NOMO-1 (cell line): ENCODE measurements around the gene PDZRN3.

Source experiments
- DNase-seq, 2 experiments: peaks; one replicate each; lab custom pipeline; 2025; ENCODE audit not compliant: unreplicated experiment in 2 of 2; lab: John Stamatoyannopoulos, UW

PDZRN3 gene

DNA sequence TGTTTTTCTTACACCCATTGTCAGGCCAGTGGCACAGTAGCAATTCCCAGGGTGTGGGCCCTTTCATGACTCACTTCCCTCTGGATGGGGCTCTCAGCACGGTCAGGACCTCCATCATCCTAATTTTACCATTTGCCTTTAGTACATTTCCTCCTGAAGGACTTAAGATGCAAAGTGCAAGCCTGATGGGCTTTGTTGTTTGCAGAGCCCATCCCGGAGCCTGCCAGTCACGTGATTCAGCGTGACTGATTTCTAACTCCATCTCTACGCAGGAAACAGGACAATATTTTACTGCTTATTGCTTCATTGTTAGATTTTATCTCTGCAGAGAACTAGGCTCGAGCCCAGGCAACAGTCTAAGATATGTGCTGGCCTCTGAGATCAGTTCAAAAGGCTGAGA lies 223.7 kb downstream of the PDZRN3 start:
- no peak for DNase-seq

DNA sequence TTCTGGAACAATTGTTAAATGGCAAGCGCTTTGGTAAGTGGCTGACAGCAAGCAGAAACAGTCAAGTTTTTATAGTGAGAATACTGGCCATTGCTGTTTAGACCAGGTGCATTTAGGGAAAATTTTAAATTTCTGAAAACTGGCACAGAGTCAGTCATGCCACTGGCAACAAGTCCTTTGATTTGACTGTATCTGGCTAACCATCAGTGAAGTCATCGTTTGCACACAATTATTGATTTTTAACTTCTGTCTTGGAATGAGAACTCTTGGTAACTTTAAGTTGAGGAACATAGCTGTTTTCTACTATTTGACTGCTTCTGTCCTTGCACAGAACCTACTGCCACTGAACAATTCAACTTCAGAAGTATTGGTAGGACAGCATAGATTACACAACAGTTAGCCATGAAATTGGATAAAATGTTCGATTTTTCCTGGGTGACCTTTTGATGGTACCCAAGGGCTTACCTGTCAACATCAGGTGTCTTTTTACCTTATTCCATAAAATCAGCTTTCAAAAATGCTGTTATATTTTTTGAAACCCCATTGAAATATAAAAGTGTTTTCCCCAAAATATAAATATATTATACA lies 225.0 kb downstream of the PDZRN3 start:
- DNase-seq, result no peak

DNA sequence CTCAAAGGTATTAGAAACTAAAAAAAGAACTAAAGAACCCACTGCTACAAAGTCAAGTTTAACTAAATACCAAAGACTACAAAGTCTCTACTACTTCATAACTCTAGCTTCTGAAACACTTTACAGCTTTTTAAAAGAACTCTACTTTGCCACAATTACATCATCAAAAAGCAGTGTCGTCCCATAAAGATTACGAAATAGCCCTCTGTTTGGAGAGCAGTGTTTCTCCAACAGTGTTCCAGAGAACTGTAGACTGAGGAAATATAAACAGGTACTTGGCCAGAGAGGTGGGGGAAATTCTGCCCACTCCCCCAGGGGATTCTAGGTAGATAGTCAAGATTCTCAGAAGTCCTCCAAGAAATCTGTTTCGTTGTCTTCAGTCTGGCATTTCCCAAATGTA lies 225.6 kb downstream of the PDZRN3 start:
- DNase-seq, result no peak

DNA sequence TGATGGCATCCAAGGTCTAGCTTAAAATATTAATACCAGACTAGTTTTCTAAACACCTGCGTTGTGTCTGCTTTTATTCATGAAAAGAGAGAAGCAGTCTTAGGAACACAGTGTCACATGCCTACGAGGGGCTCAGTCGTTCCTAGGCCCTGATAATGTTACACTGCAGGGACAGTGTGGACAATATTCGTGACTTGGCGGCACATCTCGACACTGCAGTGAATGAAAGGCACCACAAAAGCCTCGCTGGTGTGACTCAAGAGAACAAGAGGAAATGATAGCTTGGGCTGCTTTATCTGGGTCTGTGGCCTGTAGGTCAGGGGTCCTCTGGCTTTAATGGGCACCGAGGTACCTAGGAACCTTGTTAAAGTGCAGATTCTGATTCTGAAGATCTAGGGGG lies 226.7 kb downstream of the PDZRN3 start:
- DNase-seq, result no peak

DNA sequence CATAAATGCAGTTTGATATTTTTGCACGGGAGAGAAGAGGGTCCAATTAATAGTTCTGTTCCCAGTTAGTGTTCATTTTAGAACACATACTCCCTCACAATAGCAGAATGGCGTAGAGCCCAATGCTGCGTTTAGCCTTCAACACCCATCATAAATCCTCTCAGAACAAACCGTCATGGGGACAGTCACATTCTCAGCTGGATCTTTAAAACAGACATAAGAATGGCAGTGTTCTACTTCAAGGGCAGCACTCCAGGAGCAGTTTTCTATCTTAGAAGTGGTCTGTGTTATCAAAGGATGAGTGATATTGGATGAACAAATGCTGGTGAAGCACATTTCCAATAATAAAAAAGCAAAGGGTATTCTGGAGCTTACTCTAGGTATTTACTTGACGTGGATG lies 230.5 kb downstream of the PDZRN3 start:
- DNase-seq, result no peak

DNA sequence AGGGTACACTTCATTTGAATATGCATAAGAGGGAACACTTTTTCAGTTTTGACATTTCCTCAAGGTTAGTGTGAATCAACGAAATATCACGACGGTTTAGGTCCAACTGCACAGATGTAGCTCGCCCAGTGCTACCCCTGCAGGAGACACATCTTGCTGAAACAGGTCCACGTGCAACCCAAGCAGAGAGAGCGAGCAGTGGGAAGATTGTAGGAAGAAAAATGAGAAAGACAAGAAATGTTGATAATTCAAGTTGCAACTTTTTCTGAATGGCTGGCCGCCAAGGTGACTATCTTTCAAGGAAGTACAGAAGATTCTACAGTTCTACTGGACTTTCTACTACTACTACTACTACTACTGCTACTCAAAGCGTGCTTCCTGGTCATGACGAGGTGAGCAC lies 231.7 kb downstream of the PDZRN3 start:
- DNase-seq, result no peak

DNA sequence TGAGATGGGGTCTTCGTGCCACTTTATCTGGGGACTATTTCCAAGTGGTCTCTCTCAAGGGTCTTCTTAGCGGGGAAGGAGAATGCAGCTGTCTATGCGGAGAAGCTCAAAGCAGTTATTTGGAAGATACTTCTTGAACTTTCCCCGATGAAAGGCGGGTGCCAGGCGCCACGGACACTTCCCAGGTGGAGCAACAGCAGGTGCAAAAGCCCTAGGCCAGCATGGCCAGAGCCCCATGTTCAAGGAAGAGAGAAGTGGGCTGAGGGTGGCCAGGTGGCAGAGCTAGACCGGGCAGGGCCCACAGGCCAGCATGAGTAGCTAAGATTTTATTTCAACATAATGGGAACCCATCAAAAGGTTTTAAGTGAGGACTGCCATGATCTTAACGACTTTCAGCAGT lies 232.8 kb downstream of the PDZRN3 start:
- DNase-seq, result no peak

DNA sequence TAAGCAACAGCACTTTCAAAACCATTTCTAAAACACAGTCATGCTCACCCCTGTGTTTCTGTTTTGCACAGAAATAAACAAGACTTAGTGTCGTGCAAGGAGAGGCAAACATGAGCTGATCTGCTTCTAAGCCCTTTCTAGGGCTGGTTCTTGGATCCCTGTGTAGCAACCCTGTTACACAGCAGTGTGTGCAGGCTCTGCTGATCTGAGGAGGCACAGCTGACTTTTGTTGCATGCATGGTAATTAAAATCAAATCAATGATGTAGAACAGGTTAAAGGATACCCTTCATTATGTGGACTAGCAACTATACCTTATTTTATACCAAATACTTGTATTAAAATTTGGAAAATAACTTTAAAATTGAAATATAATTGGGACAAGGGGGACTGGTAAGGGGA lies 234.8 kb downstream of the PDZRN3 start:
- no peak for DNase-seq

DNA sequence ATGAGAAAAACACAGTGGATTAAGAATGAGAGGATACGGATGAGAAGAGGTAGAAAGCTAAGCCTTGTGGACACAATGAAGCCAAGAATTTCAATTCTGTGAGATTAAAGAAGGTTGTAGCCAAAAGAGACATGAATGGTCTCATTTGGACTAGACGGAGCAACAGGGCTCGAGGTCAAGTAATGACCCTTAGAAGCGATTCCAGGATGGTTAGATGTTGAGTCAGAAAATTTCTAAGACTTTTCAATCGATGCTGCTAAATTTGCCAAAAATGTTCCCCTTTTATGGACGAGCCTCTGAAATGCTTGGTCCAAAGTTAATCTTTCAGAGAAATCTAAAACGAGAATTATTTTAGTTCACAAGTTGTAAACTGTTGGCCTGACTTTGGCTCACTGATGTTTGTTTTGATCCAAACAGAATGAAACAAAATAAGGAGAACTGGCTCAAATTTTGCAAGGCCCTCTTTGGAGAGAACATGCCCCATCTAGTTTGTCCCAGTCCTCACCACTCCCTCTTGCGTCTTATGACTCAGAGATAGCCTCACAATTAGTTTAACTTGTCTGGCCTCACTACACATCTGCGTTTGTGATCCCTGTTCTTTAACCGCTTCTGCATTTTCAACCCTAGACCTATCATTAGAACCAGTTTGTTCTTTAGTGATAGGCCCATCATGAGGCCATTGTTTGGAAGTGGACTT lies 235.5 kb downstream of the PDZRN3 start:
- DNase-seq, result no peak

DNA sequence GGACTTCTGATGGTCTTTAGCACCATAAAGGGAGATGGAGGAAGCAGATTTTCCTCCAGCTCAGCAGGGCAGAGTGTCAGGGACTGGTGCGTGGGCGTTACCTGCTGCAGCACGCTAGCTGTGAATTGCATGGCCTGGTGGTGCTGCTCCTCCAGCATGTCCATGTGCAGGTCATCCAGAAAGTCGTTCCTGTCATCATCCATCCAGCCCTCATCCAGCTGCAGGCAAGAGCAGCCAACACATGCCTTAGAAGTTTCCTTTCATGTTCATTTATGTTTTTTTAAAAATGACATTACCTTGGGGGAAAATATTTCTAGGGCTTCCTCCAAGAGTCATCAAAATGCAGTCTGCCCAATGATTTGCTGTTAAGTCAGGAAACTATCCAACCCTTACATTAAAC lies 239.2 kb downstream of the PDZRN3 start:
- no peak for DNase-seq

DNA sequence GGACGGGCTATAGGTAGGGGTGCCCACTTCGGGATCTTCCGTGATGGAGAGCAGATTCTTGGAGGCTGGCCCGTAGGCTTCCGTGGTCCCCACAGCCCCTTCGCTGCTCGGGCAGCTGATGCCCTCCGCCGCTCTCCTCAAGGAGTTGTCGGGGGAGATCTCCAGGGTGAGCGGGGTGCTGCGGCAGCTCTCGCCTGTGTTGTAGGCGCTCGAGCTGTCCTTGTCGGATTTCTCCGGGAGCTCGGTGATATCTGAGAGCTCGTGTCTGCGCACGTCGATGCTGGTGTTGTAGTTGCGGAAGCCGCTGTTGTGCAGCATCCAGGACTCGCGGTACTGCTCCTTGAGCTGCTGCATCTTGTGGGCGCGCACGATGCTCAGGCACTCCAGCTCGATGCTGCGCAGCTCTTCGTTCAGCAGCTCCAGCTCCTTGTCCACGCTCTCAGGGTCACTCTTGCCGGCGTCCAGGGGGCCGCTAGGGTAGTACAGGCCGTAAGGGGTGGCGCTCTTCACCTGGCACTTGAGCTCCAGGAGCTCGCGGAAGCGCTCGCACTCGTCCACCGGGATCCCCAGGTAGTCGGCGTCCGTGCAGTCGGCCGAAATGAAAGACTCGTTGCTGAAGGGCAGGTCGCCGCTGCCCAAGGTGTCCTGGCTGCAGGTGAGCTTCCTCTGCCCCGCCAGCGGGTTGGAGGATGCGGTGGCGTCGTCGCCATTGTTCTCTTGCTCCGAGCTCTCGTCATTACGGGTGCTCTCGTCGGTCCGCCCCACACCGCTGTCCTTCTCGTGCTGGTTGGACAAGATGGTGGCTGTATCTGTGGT lies 240.4 kb downstream of the PDZRN3 start:
- no peak for DNase-seq

DNA sequence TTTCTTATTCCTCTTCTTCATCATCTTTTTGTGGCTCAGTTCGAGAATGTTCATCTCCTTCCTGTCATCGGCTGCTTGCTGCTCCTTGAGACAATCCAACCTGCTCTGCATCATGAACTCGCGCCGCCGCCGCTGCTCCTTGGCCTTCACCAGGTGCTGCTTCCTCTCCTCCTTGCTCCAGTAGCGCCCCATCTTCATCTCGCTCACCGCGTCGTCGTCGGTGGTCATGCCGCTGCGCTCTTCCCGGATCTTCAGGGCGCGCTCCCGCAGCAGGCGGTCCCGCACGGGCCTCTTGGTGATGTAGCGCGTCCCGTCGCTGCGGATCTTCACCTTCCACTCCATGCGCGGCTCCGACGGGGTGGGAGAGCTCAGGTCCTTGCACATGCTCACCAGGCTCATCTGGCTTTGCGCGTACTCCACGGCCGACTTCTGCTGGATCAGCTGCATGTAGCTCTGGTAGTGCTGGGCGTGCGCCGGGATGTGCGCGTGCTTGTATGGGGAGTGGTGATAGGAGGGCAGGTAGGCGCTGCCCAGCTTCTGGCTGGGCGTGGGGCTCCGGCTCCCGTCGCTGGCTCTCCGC lies 241.2 kb downstream of the PDZRN3 start:
- DNase-seq, result no peak

DNA sequence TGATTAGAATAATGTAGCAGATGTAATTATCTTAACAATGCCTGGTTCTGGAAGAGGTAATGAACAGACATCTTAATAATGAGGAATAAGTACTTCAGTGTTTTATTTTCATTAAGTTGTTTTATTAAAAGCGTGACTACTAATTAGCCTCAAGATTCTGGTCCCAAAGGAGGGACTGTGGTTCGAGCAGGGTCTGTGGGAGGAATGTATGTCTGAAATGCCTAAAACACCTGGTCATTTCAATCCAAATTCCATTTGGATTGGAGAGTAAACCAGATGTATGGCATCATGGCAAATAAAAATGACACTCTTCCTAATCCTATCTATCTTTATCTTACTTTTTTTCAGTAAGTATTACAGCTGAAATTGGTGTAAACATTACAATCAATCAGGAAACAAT lies 243.2 kb downstream of the PDZRN3 start:
- DNase-seq, result no peak

DNA sequence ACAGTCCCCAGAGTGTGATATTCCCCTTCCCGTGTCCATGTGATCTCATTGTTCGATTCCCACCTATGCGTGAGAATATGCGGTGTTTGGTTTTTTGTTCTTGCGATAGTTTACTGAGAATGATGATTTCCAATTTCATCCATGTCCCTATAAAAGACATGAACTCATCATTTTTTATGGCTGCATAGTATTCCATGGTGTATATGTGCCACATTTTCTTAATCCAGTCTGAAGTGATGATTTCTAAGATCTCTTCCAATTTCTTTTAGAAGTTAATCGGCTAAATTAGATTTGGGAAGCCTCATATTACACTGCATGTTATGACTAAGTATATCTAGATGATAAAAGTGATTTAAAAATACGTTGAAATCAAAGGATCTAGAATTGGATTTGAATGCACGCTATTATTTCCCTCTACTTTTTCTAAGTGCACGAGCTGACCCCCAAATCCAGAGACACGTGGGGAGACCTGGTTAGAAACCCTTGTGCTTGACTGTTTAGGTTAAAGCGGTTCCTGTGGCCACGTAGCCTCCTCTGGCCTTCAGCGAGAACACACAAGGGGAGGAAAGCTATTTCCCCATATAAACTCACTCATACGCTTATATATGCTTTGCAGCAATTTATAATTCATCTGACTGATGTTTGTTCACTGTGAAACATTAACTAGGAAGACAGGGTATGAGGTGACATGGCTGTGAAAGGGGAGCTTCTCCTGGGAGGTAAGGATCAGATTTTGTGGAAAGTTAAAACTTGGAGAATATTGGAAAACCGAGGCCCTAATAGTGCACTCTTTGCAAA lies 243.8 kb downstream of the PDZRN3 start:
- DNase-seq, result no peak

DNA sequence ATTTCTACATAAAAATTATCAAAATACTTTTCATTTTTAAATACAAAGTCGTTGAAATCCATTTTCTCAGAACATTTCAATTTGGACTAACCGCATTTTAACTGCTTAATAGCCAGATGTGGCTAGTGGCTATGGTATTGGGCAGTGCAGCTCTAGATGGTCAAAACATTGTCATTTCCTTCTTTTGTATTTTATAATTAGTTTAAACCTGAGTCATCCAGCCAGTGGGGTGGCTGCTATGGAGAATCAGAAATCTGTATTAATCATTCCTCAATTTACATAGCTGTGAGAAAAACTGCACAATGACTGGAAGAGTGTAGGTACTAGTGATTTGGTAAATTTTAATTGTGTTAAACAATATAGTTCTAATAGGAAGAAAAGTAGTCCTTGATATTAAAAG lies 245.3 kb downstream of the PDZRN3 start:
- no peak for DNase-seq

DNA sequence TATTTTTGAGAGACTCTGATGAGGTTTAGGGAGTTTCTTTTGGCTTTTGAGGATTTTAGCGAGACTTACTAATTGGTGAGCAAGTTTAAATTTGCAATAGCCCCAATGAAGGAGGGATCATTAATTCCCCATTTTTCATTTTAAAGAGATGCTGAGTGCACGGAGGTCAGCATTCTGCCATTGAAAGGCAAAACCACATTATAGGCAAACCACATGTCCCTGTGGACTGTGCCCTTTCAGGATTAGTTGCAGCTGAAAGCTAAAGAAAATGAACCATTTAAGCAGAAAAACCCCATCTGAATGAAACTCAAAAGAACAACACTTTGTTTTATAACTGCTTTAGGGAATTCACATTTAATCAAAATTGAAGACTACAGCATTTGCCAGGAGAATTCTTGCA lies 246.5 kb downstream of the PDZRN3 start:
- DNase-seq, result no peak

DNA sequence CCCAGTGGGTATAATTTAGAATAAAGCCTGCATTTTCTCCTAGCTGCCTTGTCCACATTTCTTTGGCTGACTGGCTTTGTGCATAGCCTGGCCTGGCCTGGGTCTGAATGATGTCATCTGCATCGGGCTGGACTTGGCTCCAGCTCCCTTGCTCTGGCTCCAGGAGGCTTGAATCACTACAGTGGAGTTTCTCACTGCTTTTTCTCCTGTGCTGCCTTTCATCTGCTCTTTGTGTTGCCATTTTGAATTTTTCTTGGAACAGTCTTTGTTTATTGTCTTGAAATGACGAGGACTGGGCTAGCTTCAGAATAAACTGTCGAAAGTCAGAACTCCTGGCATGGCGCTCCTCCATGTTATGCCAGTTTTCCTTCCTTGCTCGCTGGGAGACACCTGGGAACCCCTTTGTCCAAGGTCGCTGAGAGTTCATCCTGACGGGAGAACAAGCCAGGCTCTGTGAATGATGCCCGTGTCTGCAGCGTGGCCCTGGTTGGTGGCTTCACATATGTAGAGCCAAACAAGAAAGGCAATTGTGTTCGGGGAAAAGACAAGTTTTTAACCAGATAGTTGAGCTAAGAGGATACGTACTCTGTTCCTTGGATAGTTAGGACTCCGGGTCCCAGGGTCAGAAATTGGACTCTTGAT lies 258.9 kb downstream of the PDZRN3 start:
- no peak for DNase-seq

DNA sequence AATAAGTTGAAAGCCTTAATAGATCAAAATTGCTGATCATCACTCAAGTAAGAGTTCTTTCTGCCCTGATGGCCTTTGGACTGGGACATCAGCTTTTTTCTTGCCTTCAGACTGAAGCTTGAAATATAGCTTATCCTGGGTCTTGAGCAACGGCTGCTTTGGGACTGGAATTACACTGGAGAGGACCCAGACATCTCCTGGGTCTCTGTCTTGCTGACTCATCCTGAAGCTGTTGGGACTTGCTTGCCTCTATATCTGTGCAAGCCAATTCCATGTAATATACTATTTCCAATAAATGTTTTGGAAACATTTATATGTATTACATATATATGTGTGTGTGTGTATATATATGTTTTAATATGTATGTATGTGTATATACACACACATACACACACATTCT lies 260.2 kb downstream of the PDZRN3 start:
- no peak for DNase-seq

DNA sequence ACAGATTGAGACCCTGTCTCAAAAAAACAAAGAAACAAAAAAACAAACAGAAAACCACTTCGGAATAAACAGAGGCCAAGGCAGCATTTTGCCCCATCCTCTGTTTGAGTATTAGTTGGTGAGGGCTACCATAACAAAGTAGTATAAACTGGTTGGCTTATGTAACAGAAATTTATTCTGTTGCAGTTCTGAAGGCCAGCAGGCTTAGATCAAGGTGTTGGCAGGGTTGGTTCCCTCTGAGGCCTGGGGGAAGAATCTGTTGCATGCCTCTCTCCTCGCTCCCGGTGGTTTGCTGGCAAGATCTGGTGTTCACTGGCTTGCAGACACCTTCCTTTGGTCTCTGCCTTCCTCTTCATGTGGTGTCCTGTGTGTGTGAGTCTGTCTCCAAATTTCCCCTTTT lies 261.6 kb downstream of the PDZRN3 start:
- DNase-seq, result no peak

DNA sequence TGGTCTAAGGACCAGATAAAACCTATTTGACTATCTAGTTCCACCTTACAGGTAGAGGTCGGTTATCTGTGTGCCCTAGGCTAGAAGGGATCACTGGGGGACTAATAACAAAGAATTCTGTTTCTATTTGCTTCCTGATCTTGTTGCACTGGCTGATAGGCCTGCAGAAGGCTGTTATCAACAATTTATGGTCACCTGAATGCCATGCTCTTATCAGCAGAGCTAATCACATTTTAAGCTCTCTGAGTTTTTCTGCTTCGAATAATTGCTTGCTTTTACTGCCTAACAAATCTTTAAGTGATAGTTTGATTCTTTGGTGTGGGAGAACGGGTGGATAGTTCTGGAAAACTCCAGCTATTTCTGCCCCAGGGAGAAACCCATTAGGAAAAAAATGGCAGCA lies 263.1 kb downstream of the PDZRN3 start:
- DNase-seq, result no peak
